Measurements from ENCODE around the gene ARSI.

The ARSI gene

GRCh38 chr5:150326707-150327106 lies 24.0 kb upstream of the ARSI start:
- DNase-seq (ENCODE audit: low spot score): no peak
- TF ChIP-seq CTCF (IDR thresholded peaks at IDR 0.05; ENCODE audit: extremely low read depth, missing control alignments): no peak

GRCh38 chr5:150325426-150325825 lies 22.7 kb upstream of the ARSI start:
- DNase-seq (ENCODE audit: low spot score): no peak
- no peak for TF ChIP-seq CTCF (IDR thresholded peaks at IDR 0.05; ENCODE audit: extremely low read depth, missing control alignments)

- TF ChIP-seq CTCF (IDR thresholded peaks at IDR 0.05; ENCODE audit: extremely low read depth, missing control alignments): no peak
- DNase-seq (ENCODE audit: low spot score): no peak
These were observed 21.1 kb upstream of the ARSI start for GRCh38 chr5:150323819-150324218.

GRCh38 chr5:150323092-150323491 lies 20.4 kb upstream of the ARSI start:
- TF ChIP-seq CTCF (IDR thresholded peaks at IDR 0.05; ENCODE audit: extremely low read depth, missing control alignments): no peak
- no peak for DNase-seq (ENCODE audit: low spot score)

GRCh38 chr5:150322202-150322601 lies 19.5 kb upstream of the ARSI start:
- DNase-seq (ENCODE audit: low spot score): no peak

GRCh38 chr5:150321784-150322183 lies 19.1 kb upstream of the ARSI start:
- TF ChIP-seq CTCF (IDR thresholded peaks at IDR 0.05; ENCODE audit: extremely low read depth, missing control alignments): no peak
- DNase-seq (ENCODE audit: low spot score): no peak

More at GRCh38 chr5:150322202-150322601, 19.5 kb upstream of the ARSI start:
- TF ChIP-seq CTCF (IDR thresholded peaks at IDR 0.05; ENCODE audit: extremely low read depth, missing control alignments): no peak

- no peak for TF ChIP-seq CTCF (IDR thresholded peaks at IDR 0.05; ENCODE audit: extremely low read depth, missing control alignments)
- DNase-seq (ENCODE audit: low spot score): no peak
These were observed 18.5 kb upstream of the ARSI start for GRCh38 chr5:150321211-150321610.

Data from GM20000 (cell line).